Lung (tissue), 12 donors: ENCODE data around the gene FAM20B. TPM values are rescaled to one million over a fixed set of nuclear protein-coding genes. Genes with fewer than 3 reads are reported as not detected.

Experiments
- ATAC-seq: fragments of 200-7000 bp; cut with Tn5 transposase; one replicate; pipeline ENCODE4 v1.9.1; 2020; ENCODE audit warnings: moderate number of reproducible peaks; ENCODE audit not compliant: insufficient read depth, low FRiP score
- DNase-seq, 3 donors: peaks; one replicate each; pipeline ENCODE4 v3.0.0-alpha.2; 2013 to 2017
- H3K27ac ChIP-seq, 2 donors: one replicate each; pipeline ENCODE4 v1.5.1; 2013; ENCODE audit warnings: mild to moderate bottlenecking in 2 of 2, moderate library complexity in 2 of 2, control low read depth in 1 of 2, inconsistent platforms in 1 of 2, low read depth in 1 of 2, low read length in 1 of 2
- H3K27me3 ChIP-seq, 3 donors: one replicate each; pipeline ENCODE4 v1.5.1; 2013; ENCODE audit warnings: low read length in 2 of 3; ENCODE audit not compliant: control insufficient read depth in 3 of 3, insufficient read depth in 3 of 3
- H3K36me3 ChIP-seq, 4 donors: one replicate each; pipeline ENCODE4 v1.5.1; 2013; ENCODE audit warnings: low read length in 4 of 4, mild to moderate bottlenecking in 1 of 4, moderate library complexity in 1 of 4; ENCODE audit not compliant: control insufficient read depth in 4 of 4, insufficient read depth in 4 of 4
- H3K4me1 ChIP-seq, 5 donors: one replicate each; pipeline ENCODE4 v1.5.1; 2013; ENCODE audit warnings: low read length in 5 of 5, mild to moderate bottlenecking in 2 of 5, moderate library complexity in 1 of 5; ENCODE audit not compliant: control insufficient read depth in 5 of 5, insufficient read depth in 5 of 5
- H3K4me3 ChIP-seq: one replicate; pipeline ENCODE4 v1.5.1; 2013; ENCODE audit warnings: mild to moderate bottlenecking, control low read depth, moderate library complexity
- H3K9ac ChIP-seq, 2 donors: one replicate each; pipeline ENCODE4 v1.5.1; 2013; ENCODE audit warnings: low read length in 2 of 2, control low read depth in 1 of 2; ENCODE audit not compliant: insufficient read depth in 1 of 2
- H3K9me3 ChIP-seq, 4 donors: one replicate each; pipeline ENCODE4 v1.5.1; 2013; ENCODE audit warnings: low read length in 3 of 4, mild to moderate bottlenecking in 1 of 4, moderate library complexity in 1 of 4; ENCODE audit not compliant: control insufficient read depth in 4 of 4, insufficient read depth in 3 of 4
- CTCF ChIP-seq: IDR thresholded peaks from 2 replicates; pipeline ENCODE4 v1.5.1; 2012; ENCODE audit warnings: mild to moderate bottlenecking; ENCODE audit errors: control extremely low read depth, extremely low read depth
- WGBS, 2 donors: extraction: QIAGEN DNeasy Blood & Tissue Kit; methylation state at CpG; one replicate each; pipeline ENCODE4 v1.1.7; 2013; 5-methylcytosine and 5-hydroxymethylcytosine counted together
- polyA plus RNA-seq, 2 donors: library from polyadenylated mRNA; stranded (reverse); fragments of 200-250 nt; gene quantifications; one replicate each; pipeline ENCODE4 v1.2.1, GENCODE V29; 2013
- total RNA-seq, 2 donors: library from RNA; depleted of rRNA in 1 of 2; stranded (reverse); fragments of >200 nt in 1 of 2; gene quantifications; one replicate each; pipeline ENCODE4 v1.2.1, GENCODE V29; 2014 to 2021
- donor health status: control.
- donor health status: control.
- donor health status: Bipolar disorder and iron deficiency.
- donor health status: healthy.
- donor health status: DM: yes; HTN: yes; CAD: no.

The FAM20B gene
- total and polyA plus RNA-seq, 4 donors: 7.9 to 35.8 (median 19.0) TPM

DNA sequence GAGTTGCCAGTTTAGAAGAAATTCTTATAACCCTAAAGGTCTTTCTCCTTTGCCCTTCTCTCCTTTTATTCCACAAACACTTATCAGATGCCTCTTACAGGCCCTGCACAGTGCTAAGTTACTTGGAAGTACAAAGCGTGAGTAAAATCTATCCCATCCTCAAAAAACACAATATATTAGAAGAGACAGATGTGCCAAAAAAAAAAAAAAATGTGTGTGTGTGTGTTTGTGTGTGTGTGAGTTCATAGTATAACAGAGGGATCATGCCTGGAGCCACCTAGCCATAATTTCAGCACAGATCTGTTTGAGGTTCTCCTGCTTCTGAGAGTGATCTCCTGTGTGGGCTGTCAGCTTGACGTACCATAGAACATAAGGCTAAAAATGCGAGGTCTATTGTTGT is 5.0 kb downstream of the FAM20B start:
- ATAC-seq (no peak), DNase-seq (no peak)
- Histone ChIP-seq H3K9me3 (no peaks in the 10 kb centered on the region), H3K27me3 (no peaks in the 10 kb centered on the region), H3K36me3 (no peaks in the 10 kb centered on the region), H3K9ac (no peak overlapping the region), H3K4me3 (no peak overlapping the region), H3K4me1 (peaks cover 4 to 40% (median 7%) of the 10 kb centered on the region in 5 donors), H3K27ac (no peak overlapping the region)
- 88 to 91% methylated on average over 3 of the region's 3 CpGs for WGBS, 2 donors
- TF ChIP-seq CTCF: no peak

- DNase-seq (no peak), ATAC-seq (no peak)
- Histone ChIP-seq H3K9ac (no peak overlapping the region), H3K4me3 (no peak overlapping the region), H3K9me3 (no peaks in the 10 kb centered on the region), H3K27ac (no peak overlapping the region), H3K4me1 (peaks cover 4 to 40% (median 7%) of the 10 kb centered on the region in 5 donors), H3K36me3 (no peaks in the 10 kb centered on the region), H3K27me3 (no peaks in the 10 kb centered on the region)
- 84 to 87% methylated on average over 3 of the region's 3 CpGs for WGBS, 2 donors
- TF ChIP-seq CTCF: no peak
Observed at GRCh38 chr1:179031284-179031683, 5.6 kb downstream of the FAM20B start.

DNA sequence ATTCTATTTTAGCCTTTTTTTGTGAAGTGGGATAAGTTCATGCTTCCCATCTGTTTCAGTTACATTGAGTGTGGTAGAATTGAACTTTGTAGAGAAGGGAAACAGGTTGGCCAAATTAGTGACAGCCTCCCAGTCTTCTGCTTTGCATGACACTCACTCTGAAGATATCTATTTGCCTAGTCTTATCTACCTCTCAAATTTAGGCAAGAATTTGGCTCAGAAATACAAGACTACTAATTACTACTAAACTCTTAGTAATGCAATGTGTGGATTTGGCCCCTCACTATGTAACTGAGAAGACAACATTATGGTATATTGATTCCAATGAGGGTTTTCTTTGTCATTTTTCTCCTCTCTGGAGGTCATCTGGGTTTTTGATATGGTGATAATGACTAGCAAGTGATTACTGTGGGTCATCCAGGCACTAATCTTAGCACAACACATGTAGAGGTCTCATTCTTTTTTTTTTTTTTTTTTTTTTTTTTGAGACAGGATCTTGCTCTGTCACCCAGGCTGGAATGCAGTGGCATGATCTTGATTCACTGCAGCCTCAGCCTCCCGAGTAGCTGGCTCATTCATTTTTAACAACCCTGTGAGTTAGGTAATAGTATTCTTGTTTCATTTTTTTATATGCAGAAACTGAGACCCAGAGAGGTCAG is 6.3 kb downstream of the FAM20B start:
- no peak for TF ChIP-seq CTCF
- Histone ChIP-seq H3K4me1 (peaks cover 4 to 45% (median 8%) of the 10 kb centered on the region in 5 donors), H3K27me3 (no peaks in the 10 kb centered on the region), H3K9ac (no peak overlapping the region), H3K36me3 (no peaks in the 10 kb centered on the region), H3K27ac (peak overlapping the region in 1 of 2 donors; percentile 70), H3K9me3 (no peaks in the 10 kb centered on the region), H3K4me3 (no peak overlapping the region)
- DNase-seq (no peak), ATAC-seq (no peak)
- WGBS, 2 donors: 22 to 43% methylated on average over 1 of the region's 1 CpG

- peaks cover 0 to 1% (median 0%) of the 10 kb centered on the region in 4 donors for H3K9me3 ChIP-seq
- DNase-seq: peak in 2 of 3 donors; percentile 33 to 51
- 62 to 86% methylated on average over 1 of the region's 1 CpG for WGBS, 2 donors
Observed at GRCh38 chr1:179034720-179035119, 9.0 kb downstream of the FAM20B start.

More at GRCh38 chr1:179034720-179035119, 9.0 kb downstream of the FAM20B start:
- H3K9ac ChIP-seq: no peak overlapping the region
- H3K36me3 ChIP-seq: no peaks in the 10 kb centered on the region
- H3K27ac ChIP-seq: peak overlapping the region in 1 of 2 donors; percentile 33
- no peaks in the 10 kb centered on the region for H3K27me3 ChIP-seq
- no peak for TF ChIP-seq CTCF
- H3K4me3 ChIP-seq: no peak overlapping the region
- H3K4me1 ChIP-seq: peaks cover 3 to 46% (median 15%) of the 10 kb centered on the region in 5 donors
- no peak for ATAC-seq
